AG10803 (cell line): ENCODE measurements around the gene SGPL1.

ENCODE experiments used
- DNase-seq: peaks from one replicate; pipeline ENCODE4 v3.0.0; 2010; ENCODE audit warnings: low read depth
- H3K4me3 ChIP-seq: 2 replicates; pipeline ENCODE4 v1.5.1; 2011; ENCODE audit warnings: mild to moderate bottlenecking, low read length, control low read depth
- TF ChIP-seq, protein P1 (sequence below): conservative IDR thresholded peaks from 2 replicates; pipeline ENCODE4 v1.5.1; 2011; ENCODE audit warnings: mild to moderate bottlenecking, low read length, control low read depth, inconsistent platforms

Gene SGPL1

GRCh38 chr10:70885481-70885880 lies 69.7 kb downstream of the SGPL1 start:
- no peak overlapping the region for H3K4me3 ChIP-seq
- DNase-seq: no peak
- TF ChIP-seq, protein P1, sequence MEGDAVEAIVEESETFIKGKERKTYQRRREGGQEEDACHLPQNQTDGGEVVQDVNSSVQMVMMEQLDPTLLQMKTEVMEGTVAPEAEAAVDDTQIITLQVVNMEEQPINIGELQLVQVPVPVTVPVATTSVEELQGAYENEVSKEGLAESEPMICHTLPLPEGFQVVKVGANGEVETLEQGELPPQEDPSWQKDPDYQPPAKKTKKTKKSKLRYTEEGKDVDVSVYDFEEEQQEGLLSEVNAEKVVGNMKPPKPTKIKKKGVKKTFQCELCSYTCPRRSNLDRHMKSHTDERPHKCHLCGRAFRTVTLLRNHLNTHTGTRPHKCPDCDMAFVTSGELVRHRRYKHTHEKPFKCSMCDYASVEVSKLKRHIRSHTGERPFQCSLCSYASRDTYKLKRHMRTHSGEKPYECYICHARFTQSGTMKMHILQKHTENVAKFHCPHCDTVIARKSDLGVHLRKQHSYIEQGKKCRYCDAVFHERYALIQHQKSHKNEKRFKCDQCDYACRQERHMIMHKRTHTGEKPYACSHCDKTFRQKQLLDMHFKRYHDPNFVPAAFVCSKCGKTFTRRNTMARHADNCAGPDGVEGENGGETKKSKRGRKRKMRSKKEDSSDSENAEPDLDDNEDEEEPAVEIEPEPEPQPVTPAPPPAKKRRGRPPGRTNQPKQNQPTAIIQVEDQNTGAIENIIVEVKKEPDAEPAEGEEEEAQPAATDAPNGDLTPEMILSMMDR: no peak

DNA sequence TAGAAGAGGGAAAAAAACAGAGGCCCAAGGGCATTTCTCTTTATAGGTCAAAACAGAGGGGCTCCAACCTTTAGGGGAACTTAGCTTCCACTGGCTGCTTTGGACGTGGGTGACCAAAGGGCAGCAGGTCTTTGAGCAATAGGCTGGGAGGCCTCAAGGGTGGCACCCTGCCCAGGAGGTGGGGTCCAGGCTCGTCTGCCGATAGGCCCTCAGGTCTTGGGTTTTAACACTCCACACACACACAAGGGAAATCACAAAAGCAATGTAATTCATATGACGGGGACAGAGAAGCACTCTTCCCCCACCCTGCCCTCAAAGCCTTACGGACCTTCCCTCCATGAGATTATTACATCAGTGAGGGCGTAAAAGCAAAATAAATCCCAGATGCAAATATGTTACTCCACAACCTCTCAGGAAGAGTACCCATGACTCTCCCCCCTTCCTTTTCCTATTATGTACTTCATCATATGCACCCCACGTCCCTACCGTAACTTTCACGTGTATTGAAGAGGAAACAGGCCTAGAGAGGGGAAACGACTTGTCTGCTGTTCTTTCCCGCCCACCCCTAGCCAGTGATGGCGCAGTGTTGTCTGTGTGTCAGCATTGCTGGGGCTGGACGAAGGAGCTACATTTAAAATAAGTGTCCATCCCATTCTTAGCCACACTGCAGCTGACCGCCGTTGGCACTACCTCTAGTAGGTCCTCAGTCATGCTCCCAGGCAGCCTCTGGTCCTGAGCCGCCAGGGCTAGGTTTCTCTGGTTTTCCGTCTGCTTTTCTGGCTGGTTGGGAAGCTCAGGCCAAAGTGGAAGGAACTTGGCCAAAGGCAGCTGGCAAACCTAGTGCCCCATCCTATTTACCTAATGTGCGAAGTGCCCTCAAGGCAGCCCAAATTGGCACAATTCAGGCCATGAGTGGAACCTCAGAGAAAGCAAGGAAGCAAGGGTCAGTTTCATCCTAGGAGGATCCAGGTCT lies 70.5 kb downstream of the SGPL1 start:
- DNase-seq: no peak

DNA sequence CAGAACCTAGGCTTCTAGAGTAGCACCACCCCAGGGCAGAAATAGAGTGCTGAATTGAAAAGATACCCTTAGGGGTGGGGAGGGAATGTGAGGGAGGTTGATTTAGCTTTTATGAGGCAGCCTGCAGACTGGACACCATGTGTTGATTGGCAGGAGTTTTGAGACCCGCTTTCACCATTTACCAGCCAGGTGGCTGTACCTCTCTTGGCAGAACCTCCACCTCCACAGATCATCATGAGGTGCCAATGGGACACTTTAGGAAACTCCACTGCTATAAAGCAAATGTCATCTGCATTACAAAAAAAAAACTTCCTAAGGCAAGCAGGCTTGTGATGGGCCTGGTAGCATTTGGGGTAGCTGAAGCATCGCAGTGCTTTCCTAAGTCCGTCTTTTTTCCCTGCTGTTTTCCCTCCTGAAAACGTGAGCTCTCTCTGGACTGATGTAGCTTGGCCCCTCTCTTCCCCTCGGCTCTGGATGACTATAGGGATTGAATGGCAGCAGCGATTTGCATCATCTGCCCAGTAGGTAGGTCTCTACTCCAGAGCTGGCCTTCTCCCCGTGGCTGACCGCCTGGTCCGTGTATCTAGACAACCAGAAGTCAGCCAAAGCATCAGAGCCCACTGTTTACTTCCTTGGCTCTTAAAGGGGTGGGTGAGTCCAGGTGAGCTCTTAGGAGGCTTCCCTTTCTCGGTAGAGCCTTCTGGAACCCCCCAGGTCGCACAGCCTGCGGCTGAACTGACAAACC lies 71.3 kb downstream of the SGPL1 start:
- TF ChIP-seq, protein P1: no peak
- peak overlapping the region; percentile 76 for H3K4me3 ChIP-seq
- no peak for DNase-seq

More for the DNA sequence above, 70.5 kb downstream of the SGPL1 start:
- no peak overlapping the region for H3K4me3 ChIP-seq
- TF ChIP-seq, protein P1: no peak

DNA sequence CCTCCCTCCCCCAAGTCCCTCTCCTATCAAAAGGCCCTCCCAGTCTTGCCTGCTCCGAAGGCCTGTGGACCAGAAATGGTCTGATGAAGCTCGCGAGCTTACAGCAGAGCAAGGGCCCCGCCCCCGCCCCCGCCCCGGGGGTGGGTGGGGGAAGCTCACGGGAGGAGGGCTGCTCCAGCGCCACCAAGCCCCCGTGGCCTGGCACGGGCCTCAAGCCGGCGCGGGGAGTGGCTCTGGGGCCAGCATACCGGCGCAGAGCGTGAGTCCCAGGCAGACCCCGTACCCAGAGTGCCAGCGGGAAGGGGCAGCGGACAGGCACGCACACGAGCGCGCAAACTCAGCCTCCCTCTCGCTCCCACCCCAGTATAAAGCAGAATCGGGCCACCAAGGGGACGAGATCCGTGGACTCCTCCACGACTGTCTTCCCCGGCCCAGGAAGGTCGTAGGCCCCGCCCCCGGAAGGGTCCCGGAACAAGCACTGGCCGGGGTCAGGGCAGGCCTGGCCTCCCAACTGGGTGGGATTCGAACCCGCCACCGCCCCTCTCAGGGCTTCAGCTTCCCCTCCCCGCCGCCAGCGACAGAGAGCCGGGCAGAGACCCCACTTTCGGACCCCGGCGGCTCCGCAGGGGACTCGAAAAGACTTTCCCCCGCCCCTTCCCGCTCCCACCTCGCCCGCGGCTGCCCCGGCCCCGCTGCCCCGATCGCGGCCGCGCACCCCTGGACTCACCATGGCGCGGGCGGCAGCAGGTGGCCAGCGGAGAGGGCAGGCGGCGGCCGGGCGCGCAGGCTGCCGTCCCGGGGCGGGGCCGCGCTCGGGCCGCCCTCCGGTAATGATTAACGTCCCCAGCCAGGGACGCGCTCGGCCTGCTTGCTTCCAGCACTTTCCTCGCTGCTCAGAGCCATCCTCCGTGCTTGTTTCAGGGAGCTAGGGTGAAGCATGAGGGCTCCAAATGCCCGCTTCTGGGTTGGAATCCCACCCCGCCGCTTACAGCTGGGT lies 72.4 kb downstream of the SGPL1 start, which contains the start of gene PCBD1:
TSS of gene PCBD1 (minus strand) at position 762 of the 997 bp plus-strand sequence. CDS start at position 730, 32 bp downstream.
- peak; percentile 67 for DNase-seq
- TF ChIP-seq, protein P1: no peak
- peak within 1 kb of the TSS; percentile 76 for H3K4me3 ChIP-seq

DNA sequence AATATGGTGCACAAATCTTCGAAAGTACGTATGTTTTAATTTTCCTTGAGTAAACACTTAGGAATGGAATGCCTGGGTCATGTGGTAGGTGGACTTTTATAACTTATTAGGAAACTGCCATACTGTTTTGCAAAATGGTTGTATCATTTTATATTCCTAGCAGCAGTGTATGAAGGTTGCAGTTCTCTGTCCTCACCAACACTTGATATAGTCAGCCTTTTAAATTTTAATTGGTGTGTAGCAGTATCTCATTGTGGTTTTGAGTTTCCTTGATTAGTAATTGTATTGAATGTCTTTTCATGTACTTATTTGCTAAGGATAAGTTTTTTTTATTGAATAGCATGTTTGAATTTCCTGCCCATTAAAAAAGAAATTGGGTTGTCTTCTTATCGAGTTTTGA lies 73.5 kb downstream of the SGPL1 start:
- DNase-seq: no peak
- no peak overlapping the region for H3K4me3 ChIP-seq
- TF ChIP-seq, protein P1: no peak

- DNase-seq: peak; percentile 36
- TF ChIP-seq, protein P1: no peak
- H3K4me3 ChIP-seq: no peak overlapping the region
Measured at GRCh38 chr10:70890917-70891431, 75.2 kb downstream of the SGPL1 start.
